ENCODE data around the gene SLC7A6.

DNA sequence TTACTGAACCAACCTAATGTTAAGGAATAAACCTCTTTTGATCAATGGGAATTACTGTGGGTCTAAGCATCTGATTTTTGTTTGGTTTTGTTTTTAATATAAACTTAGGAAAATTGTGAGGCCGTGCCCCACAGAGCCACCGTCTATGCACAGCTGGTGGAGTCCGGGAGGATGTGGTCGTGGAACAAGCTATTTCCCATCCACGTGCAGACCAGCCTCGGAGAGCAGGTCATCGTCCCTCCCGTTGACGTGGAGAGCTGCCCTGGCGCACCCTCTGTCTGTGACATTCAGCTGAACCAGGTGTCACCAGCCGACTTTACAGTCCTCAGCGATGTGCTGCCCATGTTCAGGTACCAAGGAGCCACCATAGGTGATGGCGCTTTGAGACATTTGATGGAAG lies 74.9 kb downstream of the SLC7A6 start:
- TF ChIP-seq, protein P1, sequence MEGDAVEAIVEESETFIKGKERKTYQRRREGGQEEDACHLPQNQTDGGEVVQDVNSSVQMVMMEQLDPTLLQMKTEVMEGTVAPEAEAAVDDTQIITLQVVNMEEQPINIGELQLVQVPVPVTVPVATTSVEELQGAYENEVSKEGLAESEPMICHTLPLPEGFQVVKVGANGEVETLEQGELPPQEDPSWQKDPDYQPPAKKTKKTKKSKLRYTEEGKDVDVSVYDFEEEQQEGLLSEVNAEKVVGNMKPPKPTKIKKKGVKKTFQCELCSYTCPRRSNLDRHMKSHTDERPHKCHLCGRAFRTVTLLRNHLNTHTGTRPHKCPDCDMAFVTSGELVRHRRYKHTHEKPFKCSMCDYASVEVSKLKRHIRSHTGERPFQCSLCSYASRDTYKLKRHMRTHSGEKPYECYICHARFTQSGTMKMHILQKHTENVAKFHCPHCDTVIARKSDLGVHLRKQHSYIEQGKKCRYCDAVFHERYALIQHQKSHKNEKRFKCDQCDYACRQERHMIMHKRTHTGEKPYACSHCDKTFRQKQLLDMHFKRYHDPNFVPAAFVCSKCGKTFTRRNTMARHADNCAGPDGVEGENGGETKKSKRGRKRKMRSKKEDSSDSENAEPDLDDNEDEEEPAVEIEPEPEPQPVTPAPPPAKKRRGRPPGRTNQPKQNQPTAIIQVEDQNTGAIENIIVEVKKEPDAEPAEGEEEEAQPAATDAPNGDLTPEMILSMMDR (IDR thresholded peaks at IDR 0.05): no peak
- TF ChIP-seq POLR2A (IDR thresholded peaks at IDR 0.05): no peak
- no peak for TF ChIP-seq EP300 (IDR thresholded peaks at IDR 0.05)
